ENCODE results near the gene PRRT2.

GRCh38 chr16:29830774-29831173 is 18.8 kb downstream of the PRRT2 start:
- no peak for TF ChIP-seq CTCF (IDR thresholded peaks at IDR 0.05; ENCODE audit: insufficient read depth, low read length, poor library complexity, severe bottlenecking)
- TF ChIP-seq EZH2phosphoT487 (conservative IDR thresholded peaks at IDR 0.05; ENCODE audit: low read length) = no peak

Data from SU-DHL-6 (cell line).